Stimulated activated CD4-positive, alpha-beta T cell treated with anti-CD3 and anti-CD28 coated beads, Interleukin-15, amount 100 ng/mL, for 1 hour (primary cell): ENCODE results near the gene NGDN.
"Not testable (repeated sequence)": the region's sequence is repeated elsewhere in the genome, so short reads cannot be mapped to it uniquely, and the experiment has no call there.

Experiments
- DNase-seq, 2 donors: peaks; one replicate each; pipeline ENCODE4 v3.0.0-alpha.2; 2020; ENCODE audit warnings: low read depth in 1 of 2, low spot score in 1 of 2

Gene NGDN, protein sequence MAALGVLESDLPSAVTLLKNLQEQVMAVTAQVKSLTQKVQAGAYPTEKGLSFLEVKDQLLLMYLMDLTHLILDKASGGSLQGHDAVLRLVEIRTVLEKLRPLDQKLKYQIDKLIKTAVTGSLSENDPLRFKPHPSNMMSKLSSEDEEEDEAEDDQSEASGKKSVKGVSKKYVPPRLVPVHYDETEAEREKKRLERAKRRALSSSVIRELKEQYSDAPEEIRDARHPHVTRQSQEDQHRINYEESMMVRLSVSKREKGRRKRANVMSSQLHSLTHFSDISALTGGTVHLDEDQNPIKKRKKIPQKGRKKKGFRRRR

DNA sequence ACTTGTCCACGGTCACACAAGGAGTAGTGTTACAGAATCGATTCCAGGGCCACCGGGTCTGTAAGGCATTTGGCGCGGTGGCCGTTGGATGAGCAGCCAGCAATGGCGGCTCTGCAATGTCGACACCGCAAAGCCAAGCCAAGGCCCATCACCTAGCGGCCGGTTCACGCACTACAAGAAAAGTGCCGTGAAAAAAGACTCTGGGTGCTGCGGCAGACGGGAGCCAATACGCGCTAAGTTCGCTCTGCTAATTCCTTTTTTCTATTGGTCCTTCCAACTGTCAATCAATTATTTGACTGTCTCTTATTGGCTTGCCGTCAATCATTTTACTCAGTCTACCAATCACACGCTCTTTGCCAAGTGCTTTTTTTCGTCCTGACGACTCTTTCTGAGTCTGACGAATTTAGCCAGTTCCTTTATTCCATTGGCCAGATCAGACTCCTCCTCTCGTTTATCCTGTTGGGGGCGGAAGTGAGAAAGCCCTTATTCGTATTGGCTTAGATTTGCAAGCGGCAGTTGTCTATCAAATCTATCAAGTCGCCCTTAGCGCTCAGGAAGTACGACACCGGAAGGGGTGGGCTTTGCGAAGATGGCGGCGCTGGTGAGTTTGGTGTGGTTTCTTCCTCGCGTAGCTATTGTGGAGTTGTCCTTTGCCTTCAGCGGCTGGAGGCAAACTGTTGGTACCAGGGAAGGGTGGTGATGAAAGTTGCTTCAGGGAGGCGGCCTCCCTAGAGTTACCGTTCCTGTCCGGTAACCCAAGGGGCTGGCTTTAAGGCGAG lies at the start of gene NGDN:
TSS of gene NGDN (plus strand) at position 577 of the 779 bp plus-strand sequence. CDS start at position 590, 13 bp downstream.
- peak; percentile 77 to 81 for DNase-seq

DNA sequence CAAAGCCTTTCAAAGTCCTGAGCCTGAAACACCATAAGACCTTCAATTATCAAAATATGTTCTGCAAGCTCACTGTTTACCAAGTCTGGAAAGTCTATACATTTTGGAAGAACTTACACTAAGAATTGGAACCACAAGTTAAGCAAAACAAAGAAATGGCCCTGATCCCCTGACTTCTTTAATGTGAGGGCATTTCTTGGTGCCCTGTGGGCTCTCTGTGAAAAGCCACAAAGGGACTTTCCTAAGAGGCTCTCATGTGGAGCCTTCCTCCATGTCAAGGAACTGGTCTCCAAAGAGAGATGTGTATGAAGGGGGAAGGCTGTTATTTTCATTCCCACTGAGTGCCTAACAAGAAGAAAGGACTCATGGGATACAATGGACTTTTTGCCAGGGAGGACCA lies 47.9 kb upstream of the NGDN start:
- no peak for DNase-seq

DNA sequence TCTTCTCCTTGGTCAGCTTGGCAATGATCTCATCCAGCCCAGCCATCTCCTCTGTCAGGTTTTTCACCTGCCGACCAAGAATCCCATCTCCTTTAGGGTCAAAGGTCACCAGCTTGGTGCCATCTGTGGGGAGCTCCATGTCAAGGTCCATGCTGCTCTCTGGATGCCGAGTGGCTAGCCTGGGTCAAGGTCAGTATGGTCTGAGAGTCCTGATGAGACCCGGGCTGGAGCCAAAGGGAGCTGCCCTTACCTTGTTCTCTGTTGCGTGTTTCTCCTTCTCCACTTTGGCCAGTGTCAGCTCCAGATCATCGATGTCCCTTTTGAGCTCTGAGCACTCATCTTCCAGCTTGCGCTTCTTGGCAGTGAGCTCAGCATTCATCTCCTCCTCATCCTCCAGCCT lies 45.8 kb upstream of the NGDN start:
- DNase-seq = no peak

DNA sequence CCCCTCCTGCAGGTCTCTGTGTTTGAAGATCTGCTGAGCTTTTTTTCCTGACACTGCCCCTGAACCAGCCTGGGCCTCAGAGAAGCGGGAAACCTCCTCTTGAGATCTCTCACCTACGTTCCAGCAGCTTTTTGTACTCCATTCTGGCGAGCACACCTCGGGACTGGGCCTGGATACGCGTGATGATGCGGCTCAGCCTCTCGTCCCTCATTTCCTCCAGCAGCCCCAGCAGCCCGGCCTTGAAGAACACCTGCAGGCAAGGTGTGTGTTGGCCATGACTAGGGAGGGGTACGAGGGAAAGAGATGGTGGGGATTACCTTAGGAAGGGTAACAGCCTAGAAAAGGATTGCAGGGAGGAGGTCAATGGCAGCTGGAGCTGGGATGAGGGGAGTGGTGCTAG lies 44.3 kb upstream of the NGDN start:
- DNase-seq = no peak

GRCh38 chr14:23425798-23426197 lies 43.7 kb upstream of the NGDN start:
- DNase-seq = not testable (repeated sequence)

DNA sequence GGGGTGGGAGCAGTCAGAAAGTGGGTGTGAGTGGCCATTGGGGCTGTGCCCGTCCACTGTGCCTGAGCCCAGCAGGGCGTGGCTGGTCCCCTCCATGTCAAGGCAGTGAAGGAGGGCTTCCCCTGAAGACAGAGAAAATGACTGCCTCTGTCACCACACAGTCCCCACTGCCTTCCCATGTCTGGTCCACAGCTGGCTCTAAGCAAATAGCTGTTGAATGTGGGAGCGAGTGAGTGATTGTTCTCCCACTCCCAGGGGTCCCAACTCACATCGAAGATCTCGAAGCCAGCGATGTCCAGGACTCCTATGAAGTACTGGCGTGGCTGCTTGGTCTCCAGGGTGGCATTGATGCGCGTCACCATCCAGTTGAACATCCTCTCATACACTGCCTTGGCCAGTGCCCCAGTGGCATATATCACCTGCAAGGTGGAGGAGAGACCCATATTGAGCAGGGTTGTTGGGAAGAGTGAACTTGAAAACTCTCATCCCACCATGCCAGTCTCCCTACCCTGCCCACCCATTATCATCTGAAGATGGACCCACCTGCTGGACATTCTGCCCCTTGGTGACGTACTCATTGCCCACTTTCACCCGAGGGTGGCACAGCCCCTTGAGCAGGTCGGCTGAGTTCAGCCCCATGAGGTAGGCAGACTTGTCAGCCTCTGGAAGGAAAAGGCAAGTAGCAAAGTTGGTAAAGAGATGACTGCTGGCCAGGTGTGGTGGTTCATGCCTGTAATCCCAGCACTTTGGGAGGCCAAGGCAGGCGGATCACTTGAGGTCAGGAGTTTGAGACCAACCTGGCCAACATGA lies 40.6 kb upstream of the NGDN start:
- no peak for DNase-seq

DNA sequence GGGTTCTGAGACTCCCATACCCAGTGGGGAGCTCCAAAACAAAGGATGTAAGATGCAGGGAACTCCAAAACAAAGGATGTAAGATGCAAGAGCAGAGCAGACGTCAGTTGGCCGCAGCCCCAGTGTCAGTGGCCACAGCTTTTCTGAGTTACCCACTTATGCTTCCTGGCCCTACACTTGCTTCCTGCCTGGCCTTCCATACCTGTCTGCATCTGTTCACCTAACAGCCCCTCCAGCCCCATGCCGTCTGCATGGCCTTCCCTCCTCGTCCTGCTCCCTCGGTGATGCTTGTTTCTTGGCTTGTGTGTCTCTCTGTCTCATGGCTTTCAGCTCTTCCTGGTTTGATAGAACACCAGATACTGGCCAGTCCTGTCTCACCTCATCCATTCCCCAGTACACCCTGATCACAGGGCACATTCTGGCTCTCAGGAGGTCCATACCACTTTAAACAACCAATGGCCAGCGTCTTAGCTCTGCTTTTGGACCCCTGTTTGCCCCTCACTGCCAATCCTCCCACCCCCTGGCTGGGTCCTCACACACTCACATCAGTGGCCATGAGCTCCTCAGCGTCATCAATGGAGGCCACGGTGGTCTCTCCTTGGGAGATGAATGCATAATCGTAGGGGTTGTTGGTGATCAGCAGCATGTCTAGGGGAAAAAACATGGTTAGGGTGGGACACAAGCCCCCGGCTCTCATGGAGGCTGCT lies 39.3 kb upstream of the NGDN start:
- no peak for DNase-seq

DNA sequence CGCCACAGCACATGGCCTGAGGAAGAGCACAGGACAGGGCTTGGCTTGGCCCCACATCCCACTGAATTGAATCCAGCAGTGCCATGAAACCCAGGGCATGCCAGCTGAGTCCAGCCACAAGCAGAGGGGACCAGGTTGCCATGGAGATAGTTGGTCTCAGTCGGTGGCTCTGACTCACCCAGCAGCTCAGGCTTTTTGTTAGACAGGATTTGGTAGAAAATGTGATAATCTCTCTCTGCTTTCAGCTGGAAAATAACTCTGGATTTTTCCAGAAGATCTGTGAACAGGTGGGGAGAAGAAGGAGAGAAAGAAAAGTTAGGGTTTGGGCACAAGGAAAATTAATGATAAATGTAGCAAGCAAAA lies 38.8 kb upstream of the NGDN start:
- no peak for DNase-seq

DNA sequence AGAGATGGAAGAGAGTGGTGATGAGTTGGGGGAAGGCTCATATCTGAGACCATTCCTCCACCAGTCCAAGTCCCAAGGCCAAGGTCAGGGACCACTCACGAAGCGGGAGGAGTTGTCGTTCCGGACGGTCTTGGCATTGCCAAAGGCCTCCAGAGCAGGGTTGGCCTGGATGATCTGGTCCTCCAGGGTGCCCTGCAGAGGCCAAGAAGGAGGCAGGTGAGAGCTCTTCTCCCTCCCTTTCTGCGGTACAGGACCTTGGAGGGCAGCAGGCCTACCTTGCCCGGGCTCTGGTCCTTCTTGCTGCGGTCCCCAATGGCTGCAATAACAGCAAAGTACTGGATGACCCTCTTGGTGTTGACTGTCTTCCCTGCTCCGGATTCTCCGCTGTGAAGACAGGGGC lies 38.0 kb upstream of the NGDN start:
- DNase-seq = no peak

GRCh38 chr14:23432102-23432925 lies 37.2 kb upstream of the NGDN start:
- no peak for DNase-seq

DNA sequence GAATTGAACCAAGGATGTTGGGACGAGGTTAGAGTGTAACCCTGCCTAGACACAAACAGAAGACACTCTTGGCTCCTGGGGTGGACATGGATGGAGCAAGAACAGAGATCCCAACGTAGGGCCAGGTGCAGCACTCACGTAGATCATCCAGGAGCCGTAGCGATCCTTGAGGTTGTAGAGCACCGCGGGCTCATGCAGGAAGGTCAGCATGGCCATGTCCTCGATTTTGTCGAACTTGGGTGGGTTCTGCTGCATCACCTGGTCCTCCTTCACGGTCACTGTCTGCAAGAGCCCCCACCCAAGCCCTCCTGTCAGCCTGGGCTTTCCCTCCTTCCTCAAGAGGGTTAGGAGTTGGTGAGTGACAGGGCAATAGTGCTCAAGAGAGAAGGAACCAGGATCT lies 36.6 kb upstream of the NGDN start:
- no peak for DNase-seq

GRCh38 chr14:23433457-23433856 lies 36.0 kb upstream of the NGDN start:
- no peak for DNase-seq

- no peak for DNase-seq
Measured at GRCh38 chr14:23434488-23435222, 34.8 kb upstream of the NGDN start.

DNA sequence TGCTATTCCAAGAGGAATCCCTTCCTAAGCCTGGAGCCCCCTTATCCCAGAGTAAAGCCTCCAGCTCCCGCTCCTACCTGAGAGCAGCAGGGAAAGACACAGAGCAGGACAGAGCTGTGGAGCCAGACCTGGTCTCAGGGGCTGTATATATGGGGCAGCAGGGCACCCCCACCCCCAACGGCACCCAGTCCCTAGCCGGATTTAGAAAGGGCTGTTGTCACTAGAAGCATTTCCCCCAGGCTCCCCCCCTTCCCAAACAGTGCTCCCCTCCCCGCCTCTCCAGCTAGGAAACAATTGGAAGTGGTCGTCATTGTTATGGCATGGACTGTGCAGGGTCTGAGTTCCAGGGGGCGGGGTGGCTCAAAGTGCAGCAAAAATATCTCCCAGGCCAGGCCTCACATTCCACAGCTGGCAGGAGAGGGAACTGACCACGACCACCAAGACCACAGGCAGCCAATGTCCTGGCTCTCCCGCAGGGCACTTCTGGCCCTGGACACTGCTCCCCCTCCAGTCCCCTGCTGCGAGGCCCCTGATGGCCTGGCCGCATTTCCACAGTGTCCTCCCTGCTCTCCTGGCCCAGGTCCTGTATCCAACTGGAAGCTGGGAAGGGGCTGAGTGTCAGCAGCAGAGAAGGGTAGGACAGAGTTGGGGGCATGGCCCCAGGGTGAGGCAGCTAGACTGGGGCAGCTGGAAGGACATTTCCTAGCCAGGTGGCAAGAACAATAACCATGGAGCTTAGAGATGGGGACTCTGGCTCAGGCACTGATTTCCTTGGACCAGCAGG lies 33.8 kb upstream of the NGDN start, which contains the start of gene MYH7:
TSS of gene MYH7 (minus strand) at position 118 of the 784 bp plus-strand sequence. CDS start 1,928 bp downstream, outside the sequence.
- DNase-seq = no peak

DNA sequence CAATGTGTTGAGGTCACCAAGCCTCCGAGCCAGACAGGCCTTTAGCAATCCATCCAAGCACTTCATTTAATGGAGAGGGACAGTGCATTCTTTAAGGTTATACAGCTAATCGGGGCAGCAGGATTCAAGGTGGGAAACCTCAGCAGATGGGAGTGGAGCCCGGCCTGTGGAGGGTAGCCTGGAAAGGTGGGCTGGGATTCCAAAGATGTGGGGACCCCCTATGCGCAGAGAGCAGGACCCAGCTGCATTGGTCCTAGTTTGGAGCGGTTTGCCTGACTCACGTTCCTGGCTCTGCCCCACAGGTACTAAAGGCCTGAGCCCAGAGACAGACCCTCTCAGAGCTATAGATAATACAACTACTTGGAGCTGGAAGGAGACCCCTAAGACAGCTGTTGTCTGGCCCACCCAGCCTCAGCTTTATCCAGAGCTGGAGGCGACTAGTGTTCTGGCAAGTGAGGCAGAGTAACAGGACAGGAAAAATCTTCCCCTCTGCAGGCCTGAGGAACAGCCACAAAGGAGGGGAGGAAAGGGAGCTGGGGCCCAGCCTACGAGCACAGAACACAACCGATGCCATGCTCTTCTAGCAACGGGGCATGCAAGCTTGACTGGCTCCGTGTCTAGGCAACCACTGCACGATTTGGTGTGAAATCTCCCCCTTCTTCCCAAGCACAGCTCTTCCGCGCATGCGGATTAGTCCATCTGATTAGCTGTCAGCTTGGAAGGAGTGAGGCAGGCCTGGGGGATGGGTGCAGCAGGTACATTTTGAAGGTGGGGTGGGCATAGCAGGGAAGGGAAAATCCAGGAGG lies 33.0 kb upstream of the NGDN start:
- no peak for DNase-seq

- no peak for DNase-seq
Measured at GRCh38 chr14:23437133-23438100, 32.1 kb upstream of the NGDN start.
